ENCODE data around the gene HYAL2.

Gene HYAL2

DNA sequence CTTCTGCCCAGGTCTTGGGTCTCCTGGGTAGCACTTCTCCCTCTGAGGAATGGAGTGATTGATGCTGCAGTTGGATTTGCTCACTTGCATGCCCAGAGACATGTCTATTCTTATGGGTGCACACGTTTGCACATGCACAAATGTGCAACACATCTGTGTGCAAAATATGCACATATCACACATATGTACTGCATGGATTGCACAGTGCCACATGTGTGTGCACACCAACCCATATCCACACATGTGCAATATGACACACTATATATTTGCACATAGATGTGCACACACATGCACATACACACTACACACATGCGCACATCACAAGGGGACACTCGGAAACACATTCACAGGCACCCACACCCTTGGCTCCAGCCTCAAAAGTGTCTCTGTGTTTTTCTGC, 54.3 kb downstream of the HYAL2 start:
- no peak for DNase-seq

Measured in NCI-H1930 (cell line).